ENCODE measurements around the gene SHBG.

The SHBG gene

DNA sequence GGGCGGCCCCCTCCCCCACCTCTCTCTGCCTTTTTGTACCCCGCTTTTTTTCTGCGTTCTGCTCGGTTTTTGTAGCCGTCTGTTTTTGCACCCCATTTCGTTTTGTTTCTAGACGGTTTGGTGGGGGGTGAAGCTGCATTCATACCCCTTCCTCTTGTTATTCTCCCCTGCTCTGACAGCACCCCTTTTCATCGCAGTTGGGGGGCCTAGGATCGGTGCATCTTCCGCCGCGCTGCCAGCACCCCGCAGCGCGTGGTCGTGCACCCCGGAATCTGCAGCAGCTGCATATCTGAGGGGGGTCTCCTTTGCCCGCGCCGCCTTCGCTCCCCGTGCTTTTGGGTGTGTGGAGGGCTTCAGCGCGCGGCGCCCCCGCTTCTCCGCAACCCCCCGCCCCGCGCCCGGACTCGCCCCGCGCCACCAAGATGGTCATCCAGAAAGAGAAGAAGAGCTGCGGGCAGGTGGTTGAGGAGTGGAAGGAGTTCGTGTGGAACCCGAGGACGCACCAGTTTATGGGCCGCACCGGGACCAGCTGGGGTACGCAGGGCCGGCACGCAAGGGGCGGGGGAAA lies 21.2 kb downstream of the SHBG start:
- DNase-seq = no peak

DNA sequence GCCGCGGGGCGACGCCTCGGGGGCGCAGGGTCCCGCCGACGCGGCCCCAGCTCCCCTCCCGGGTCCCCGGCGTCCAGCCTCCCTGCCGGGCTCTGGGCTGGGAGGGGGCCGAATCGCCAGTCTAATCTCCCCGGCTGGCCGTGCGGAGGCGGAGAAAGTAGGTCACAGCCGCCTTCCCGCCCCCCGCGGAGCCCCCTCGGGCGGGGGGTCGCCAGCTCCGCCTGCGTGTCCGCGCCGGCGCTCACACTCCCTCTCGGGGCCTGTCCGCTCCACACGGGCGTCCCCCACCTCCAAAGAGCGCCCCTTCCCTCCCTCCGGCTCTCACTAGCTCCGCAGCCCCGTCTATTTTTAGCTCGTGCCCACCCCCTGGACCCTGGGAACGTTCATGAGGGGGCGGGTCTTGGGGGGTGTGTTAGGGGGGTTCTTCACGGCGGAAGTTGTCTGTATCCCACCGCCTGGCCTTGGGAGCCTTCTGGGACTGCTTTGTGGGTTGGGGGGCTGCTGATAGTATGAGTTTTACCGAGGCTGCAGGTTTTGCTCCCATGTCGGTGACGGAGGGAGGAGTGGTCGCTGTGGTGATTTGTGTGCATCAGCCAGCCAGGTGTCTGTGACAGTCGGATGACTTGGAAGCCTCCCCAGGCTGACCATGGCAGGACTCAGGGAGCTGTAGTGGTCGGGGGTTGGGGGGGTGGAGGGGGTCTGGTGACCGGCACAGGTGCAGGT lies 21.9 kb downstream of the SHBG start:
- DNase-seq = no peak

DNA sequence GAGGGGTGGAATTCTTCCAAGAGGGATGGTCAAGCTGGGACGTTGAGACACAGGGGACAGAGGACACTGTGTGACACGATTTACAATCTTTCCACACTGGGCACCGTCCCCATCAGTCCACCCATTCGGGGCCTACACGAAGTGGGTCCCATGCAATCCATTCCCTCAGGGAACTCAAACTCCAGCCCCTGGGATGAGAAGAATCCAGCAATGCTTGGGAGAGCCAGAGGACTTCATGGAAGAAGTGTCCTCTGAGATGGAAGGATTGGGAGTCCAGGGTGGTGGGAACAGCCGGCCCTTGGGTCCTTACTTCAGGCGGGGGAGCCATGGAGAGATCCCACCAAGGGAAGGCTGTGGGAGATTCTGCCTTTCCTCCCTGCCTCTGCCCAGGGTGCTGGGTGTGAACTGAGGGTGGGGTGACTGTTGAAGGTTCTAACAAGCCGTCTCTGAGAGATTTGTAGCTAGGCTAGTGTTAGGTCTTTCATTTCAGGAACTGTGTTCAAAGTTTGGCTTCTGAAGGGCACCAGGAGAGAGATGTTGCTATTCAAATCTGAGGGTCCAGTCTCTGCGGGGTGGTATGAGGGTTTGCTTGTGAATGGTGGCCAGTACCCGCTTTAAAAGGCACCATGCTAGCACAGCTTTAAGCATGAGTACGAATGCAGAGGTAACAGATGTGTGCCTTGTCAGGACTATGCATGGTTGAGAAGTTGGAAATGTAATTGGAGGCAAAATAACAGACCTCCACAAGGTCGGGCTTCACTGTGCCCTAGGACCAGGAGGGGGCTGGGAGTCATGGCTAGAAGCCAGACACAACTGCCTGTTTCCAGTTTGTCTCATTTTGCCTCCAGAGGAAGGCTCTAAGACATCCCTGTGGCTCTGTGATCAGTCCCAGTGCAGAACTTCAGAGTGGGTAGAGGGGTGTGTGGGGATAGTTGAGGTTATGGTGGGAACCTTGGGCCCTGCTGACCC lies 22.7 kb downstream of the SHBG start:
- DNase-seq = no peak

DNA sequence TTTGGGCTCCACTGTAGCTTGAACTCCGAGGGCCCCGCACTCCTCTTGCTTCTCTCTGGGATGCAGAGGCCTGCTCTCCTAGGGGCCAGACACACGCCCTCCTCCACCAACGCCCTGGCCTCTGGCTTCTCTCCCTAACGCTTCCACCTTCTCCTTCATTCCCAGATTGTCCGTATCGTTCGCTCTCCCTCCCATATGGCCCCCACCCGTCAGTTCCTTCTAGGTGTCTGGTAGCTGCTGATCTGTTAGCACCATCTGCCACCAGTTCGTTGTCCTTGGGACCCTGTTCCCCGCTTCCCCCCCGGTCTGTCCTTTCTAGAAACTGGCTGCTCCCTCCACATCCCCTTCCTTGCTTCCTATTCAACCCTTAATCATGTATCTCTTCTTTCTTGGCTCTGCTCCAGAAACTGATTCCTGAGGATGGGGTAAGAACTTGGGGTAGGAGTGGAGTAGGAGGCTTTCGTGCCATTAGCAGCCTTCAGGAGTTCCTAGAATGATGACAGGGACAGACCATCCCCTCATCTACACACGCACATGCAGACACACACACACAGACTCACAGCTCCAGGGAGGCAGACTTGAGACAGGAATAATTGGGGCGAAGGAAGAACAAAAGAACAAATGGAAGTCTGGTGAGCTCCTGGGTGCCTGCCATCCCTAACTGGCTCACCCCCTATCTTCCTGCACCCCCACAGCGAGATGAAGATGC lies 25.1 kb downstream of the SHBG start:
- DNase-seq = no peak

DNA sequence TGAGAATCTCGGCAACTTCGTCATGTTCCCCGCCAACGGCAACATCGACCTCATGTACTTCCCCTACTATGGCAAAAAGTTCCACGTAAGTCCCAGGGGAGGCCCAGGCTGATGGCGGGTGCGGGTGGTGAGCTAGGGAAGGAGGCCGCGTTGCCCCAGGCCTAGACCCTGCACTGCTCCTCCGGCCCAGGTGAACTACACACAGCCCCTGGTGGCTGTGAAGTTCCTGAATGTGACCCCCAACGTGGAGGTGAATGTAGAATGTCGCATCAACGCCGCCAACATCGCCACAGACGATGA lies 25.6 kb downstream of the SHBG start:
- DNase-seq = no peak

DNA sequence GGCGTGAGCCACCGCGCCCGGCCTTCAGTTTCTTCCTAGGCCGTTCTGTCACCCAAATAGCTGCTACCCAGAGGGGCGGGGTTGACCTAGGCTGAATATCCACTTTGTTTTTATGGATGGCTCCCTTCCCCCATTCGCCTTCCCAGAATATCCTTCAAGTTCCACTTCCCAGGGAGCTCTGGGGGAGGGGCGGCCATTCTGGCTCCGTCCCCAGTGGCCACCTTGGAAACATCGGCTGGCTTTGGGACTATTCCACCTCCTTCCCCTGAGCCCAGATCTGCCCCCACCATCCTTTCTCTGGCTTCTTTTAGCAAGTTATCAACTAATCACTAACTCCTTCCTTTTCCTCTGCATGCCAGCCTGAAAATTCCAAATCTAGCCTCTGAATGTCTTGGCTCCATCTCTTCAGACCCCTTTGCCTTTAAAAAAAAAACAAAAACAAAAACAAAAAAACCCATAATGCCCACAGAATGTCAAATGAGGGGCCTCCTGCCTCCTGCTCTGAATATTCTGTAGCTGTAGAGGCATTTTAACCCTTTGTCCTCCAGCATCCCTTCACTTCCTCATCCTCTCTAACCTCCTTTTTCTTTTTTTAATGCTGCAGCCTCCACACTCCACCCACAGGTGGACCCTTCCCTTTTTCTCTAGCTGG lies 27.1 kb downstream of the SHBG start:
- DNase-seq = no peak

DNA sequence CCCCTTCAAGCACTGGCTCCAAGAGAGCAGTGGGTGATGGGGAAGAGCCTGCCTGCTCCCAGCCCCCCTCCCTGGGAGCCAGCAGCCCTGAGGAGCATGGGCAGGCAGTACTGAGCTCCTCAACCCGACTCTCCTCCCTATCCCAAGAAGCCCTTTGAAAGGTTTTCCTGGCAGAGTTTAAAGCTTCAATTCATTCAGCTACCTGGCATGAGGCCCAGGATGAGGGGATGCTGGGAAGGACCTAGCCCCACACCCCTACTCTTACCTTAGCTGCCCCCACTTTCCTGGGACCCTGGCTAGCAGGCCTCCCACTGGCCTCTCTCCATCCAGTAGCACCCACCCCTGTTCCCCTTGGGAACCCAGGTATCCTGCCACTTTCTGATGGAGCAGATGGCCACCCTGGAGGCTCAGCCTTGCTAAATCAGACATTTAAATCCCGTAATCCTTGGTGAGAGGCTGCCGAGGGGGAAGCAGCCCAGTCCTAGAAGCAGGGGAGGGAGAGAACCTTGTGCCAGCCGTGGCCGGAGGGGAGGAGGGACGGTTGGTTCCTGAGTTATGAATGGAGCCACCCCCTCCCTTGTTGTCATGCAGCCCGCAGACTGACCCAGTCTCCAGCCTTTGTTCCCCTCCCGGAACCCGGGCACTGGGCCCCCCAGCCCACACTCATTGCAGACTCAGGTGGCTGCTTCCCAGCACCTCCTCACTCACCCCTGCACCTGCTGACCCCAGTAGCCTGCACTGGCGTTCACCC lies 37.9 kb downstream of the SHBG start:
- no peak for DNase-seq

DNA sequence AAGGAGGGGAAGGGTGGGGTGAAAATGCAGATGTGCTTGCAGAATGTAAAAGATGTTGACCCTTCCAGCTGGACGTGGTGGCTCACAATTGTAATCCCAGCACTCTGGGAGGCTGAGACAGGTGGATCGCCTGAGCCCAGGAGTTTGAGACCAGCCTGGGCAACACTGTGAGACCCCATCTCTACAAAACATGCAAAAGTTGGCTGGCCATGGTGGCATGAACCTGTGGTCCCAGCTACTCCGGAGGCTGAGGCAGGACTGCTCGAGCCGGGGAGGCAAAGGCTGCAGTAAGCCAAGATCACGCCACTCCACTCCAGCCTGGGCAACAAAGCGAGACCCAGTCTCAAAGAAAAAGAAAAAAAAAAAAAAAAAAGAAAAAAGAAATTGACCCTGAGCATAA lies 38.5 kb downstream of the SHBG start:
- DNase-seq = no peak

DNA sequence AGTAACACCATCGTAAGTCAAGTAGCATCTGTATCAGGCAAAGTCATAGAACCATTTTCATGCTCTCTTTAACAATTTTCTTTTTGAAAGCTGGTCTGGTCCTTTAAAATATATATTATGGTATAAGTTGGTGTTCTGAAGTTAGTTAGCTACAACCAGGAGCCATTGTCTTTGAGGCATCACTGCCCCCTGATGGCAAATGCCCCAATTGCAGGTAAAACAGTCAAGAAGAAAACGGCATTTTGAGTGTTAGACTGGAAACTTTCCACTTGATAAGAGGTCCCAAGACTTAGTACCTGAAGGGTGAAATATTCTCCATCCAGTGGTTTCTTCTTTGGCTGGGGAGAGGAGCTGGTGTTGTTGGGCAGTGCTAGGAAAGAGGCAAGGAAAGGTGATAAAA lies 43.3 kb downstream of the SHBG start:
- DNase-seq = no peak

DNA sequence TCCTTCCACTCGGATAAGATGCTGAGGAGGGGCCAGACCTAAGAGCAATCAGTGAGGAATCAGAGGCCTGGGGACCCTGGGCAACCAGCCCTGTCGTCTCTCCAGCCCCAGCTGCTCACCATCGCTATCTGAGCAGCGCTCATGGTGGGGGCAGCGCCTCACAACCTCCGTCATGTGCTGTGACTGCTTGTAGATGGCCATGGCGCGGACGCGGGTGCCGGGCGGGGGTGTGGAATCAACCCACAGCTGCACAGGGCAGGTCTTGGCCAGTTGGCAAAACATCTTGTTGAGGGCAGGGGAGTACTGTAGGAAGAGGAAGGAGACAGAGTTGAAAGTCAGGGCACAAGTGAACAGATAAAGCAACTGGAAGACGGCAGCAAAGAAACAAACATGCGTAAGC lies 45.0 kb downstream of the SHBG start:
- no peak for DNase-seq

DNA sequence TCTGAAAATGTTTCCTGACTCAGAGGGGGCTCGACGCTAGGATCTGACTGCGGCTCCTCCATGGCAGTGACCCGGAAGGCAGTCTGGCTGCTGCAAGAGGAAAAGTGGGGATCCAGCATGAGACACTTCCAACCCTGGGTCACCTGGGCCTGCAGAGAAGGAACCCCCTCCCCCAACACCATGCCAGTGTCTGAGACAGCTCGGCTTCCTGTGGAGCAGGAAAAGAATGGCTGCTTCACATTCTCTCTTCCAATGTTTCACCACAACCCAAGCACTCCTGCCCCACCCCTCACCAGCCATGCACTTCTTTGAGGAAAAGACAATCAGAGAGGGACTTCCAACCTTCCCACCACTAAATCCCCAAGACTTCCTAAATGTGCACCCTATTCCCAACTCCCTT lies 46.6 kb downstream of the SHBG start:
- no peak for DNase-seq

DNA sequence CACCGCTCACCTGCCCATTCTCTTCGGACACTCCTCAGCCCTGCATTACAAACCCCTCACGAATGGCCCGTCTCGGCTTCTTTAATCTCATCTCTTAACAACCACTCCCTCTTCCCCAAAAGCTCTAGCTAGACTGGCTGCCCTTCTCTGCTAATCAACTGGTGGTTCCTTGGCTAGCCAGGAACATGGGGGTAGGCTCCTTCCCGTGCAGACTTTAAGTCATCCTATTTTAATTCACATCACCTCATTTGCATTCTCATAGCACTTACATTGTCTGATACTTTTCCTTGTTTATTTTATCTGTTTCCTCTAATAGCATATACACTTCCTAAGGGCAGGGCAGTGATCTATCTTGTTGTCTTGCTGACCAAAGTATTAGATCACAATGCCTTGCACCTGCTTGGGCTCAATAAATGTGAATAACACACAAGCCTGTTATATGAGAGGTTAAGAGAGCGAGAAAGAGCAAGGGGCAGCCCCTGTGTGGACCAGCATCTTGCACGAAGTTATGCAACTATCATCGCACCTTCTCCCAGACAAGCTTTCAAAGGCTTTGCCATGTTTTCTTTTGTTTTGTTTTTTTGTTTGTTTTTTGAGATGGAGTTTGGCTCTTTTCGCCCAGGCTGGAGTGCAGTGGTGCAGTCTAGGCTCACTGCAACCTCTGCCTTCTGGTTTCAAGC lies 47.6 kb downstream of the SHBG start:
- no peak for DNase-seq
